IMR-90 (cell line): ENCODE measurements around the gene SLC9A9. TPM values are rescaled to one million over a fixed set of nuclear protein-coding genes. Genes with fewer than 3 reads are reported as not detected.

Experiments used
- ATAC-seq: fragments of 200-7000 bp; cut with Tn5 transposase; 2 replicates; pipeline ENCODE4 v1.9.1; 2020; ENCODE audit warnings: low read depth, mild to moderate bottlenecking, moderate library complexity
- BruUV-seq: library from RNA; stranded (reverse); fragments of 400-500 nt; replicated peaks from 2 replicates; lab custom pipeline; 2021; lab: Mats Ljungman, UMichigan
- CTCF ChIA-PET: fragments of 300-600 bp; formaldehyde crosslinking; extraction: SDS; loops from one replicate; lab custom pipeline; 2021; ENCODE audit warnings: antibody characterized with exemption; lab: Yijun Ruan, JAX
- POLR2A ChIA-PET: fragments of 300-600 bp; sonication (Branson Sonifier 250); formaldehyde crosslinking; loops from one replicate; lab custom pipeline; 2022; ENCODE audit warnings: antibody characterized with exemption; ENCODE audit not compliant: unreplicated experiment; lab: Charles Lee
- DNase-seq: peaks from one replicate; pipeline ENCODE4 v3.0.0; 2013
- H2AFZ ChIP-seq: replicated peaks from 2 replicates; pipeline ENCODE3; 2013; ENCODE audit warnings: low read length, mild to moderate bottlenecking; ENCODE audit not compliant: poor library complexity
- H2AK5ac ChIP-seq: 2 replicates; pipeline ENCODE4 v1.6.1; 2013; ENCODE audit warnings: low read depth, low read length, inconsistent platforms
- H2AK9ac ChIP-seq: replicated peaks from 2 replicates; pipeline ENCODE3; 2013; ENCODE audit warnings: mild to moderate bottlenecking, low read depth, low read length, moderate library complexity; ENCODE audit not compliant: poor library complexity
- H2BK120ac ChIP-seq: 2 replicates; pipeline ENCODE4 v1.6.1; 2013; ENCODE audit warnings: low read depth, low read length, inconsistent platforms
- H2BK15ac ChIP-seq: 3 replicates; pipeline ENCODE4 v1.6.1; 2013; ENCODE audit warnings: low read depth, low read length, inconsistent platforms
- H2BK20ac ChIP-seq: 2 replicates; pipeline ENCODE4 v1.6.1; 2013; ENCODE audit warnings: low read depth, mild to moderate bottlenecking, inconsistent platforms, low read length, moderate library complexity
- H2BK5ac ChIP-seq: 2 replicates; pipeline ENCODE4 v1.6.1; 2013; ENCODE audit warnings: mild to moderate bottlenecking, low read depth, low read length, inconsistent platforms; ENCODE audit not compliant: poor library complexity, severe bottlenecking
- H3K14ac ChIP-seq: replicated peaks from 2 replicates; pipeline ENCODE4 v1.6.1; 2013; ENCODE audit warnings: low read depth, low read length, inconsistent platforms
- H3K18ac ChIP-seq: 2 replicates; pipeline ENCODE4 v1.6.1; 2013; ENCODE audit warnings: low read depth, low read length, control low read depth
- H3K23ac ChIP-seq: 2 replicates; pipeline ENCODE4 v1.6.1; 2013; ENCODE audit warnings: low read depth, low read length, inconsistent platforms
- H3K27ac ChIP-seq: 2 replicates; pipeline ENCODE4 v1.5.1; 2013; ENCODE audit warnings: mild to moderate bottlenecking, control low read depth, low read length; ENCODE audit not compliant: insufficient read depth
- H3K27me3 ChIP-seq: 2 replicates; pipeline ENCODE4 v1.6.1; 2013; ENCODE audit warnings: low read length; ENCODE audit not compliant: control insufficient read depth, insufficient read depth
- H3K36me3 ChIP-seq: 2 replicates; pipeline ENCODE4 v1.6.1; 2013; ENCODE audit warnings: low read length, mixed read lengths; ENCODE audit not compliant: control insufficient read depth, insufficient read depth
- H3K4ac ChIP-seq: 2 replicates; pipeline ENCODE4 v1.6.1; 2013; ENCODE audit warnings: low read depth, low read length, inconsistent platforms
- H3K4me1 ChIP-seq: 2 replicates; pipeline ENCODE4 v1.6.1; 2013; ENCODE audit warnings: low read length, mixed read lengths; ENCODE audit not compliant: control insufficient read depth, insufficient read depth
- H3K4me2 ChIP-seq: 2 replicates; pipeline ENCODE4 v1.6.1; 2013; ENCODE audit warnings: low read depth, mild to moderate bottlenecking, control low read depth, low read length, moderate library complexity
- H3K4me3 ChIP-seq: 2 replicates; pipeline ENCODE4 v1.5.1; 2013; ENCODE audit warnings: low read depth, mild to moderate bottlenecking, control low read depth, low read length, moderate library complexity; ENCODE audit not compliant: insufficient read depth
- H3K56ac ChIP-seq: 2 replicates; pipeline ENCODE4 v1.6.1; 2013; ENCODE audit warnings: low read length, inconsistent platforms; ENCODE audit not compliant: insufficient read depth; ENCODE audit errors: extremely low read depth
- H3K79me1 ChIP-seq, 2 experiments: 2 replicates each; pipeline ENCODE4 v1.6.1; 2013; ENCODE audit warnings: low read length in 2 of 2, inconsistent platforms in 1 of 2, low read depth in 1 of 2
- H3K9ac ChIP-seq: 2 replicates; pipeline ENCODE4 v1.6.1; 2013; ENCODE audit warnings: low read depth, low read length, control low read depth
- H3K9me1 ChIP-seq: 2 replicates; pipeline ENCODE4 v1.6.1; 2013; ENCODE audit warnings: low read length, inconsistent platforms; ENCODE audit not compliant: insufficient read depth
- H3K9me3 ChIP-seq: 2 replicates; pipeline ENCODE4 v1.6.1; 2013; ENCODE audit warnings: low read length; ENCODE audit not compliant: control insufficient read depth, insufficient read depth
- H4K20me1 ChIP-seq: 2 replicates; pipeline ENCODE4 v1.6.1; 2013; ENCODE audit warnings: low read length, inconsistent platforms; ENCODE audit not compliant: insufficient read depth
- H4K5ac ChIP-seq: 2 replicates; pipeline ENCODE4 v1.6.1; 2013; ENCODE audit warnings: mild to moderate bottlenecking, low read depth, low read length, control low read depth
- H4K8ac ChIP-seq, 2 experiments: 2 replicates each; pipeline ENCODE4 v1.6.1; 2013; ENCODE audit warnings: low read depth in 2 of 2, low read length in 2 of 2, control low read depth in 1 of 2, inconsistent platforms in 1 of 2
- H4K91ac ChIP-seq: 2 replicates; pipeline ENCODE4 v1.6.1; 2013; ENCODE audit warnings: low read depth, low read length, inconsistent platforms; ENCODE audit not compliant: insufficient read depth
- MAFK ChIP-seq: IDR thresholded peaks from 2 replicates; pipeline ENCODE4 v1.6.1; 2012; ENCODE audit warnings: low read depth, low read length, improper control_type of control experiment
- RCOR1 ChIP-seq: IDR thresholded peaks from 2 replicates; pipeline ENCODE4 v1.6.1; 2012; ENCODE audit warnings: mild to moderate bottlenecking, low read length, improper control_type of control experiment; ENCODE audit not compliant: insufficient replicate concordance
- WGBS, 2 experiments: methylation state at CpG; one replicate each; pipeline versions ENCODE4 v1.1.5 to v1.1.7; 2013; ENCODE audit warnings: missing lambda C conversion rate in 2 of 2; ENCODE audit not compliant: insufficient read length in 1 of 2; ENCODE audit errors: extremely low coverage in 2 of 2; 5-methylcytosine and 5-hydroxymethylcytosine counted together
- dilution Hi-C: fragments of 300-500 bp; cut with HindIII; formaldehyde crosslinking; loops from one replicate; pipeline ENCODE4 v1.14.3; 2018; ENCODE audit warnings: low sequenced_read_pairs; ENCODE audit not compliant: unreplicated experiment
- in situ Hi-C: fragments of 300-500 bp; cut with MboI; formaldehyde crosslinking; loops from 3 replicates; pipeline ENCODE4 v1.14.3; 2019; ENCODE audit warnings: low sequenced_read_pairs, inconsistent platforms, mixed read lengths
- intact Hi-C: fragments of 100-400 bp; cut with micrococcal nuclease; formaldehyde crosslinking; loops from 2 replicates; pipeline ENCODE4 v1.10.0; 2022
- polyA plus RNA-seq, 3 experiments: library from polyadenylated mRNA; depleted of rRNA; stranded (reverse); fragments of >200 nt; gene quantifications; 2 replicates each; pipeline ENCODE4 v1.2.3, GENCODE V29; 2012; ENCODE audit warnings: low replicate concordance in 1 of 3
- total RNA-seq: library from RNA; depleted of rRNA; stranded (reverse); fragments of >200 nt; gene quantifications from 2 replicates; pipeline ENCODE4 v1.2.3, GENCODE V29; 2012

SLC9A9 gene
- total and polyA plus RNA-seq, 2 of the 4 experiments (the other 2 are of a cell fraction), result 1.4 to 2.3 TPM

DNA sequence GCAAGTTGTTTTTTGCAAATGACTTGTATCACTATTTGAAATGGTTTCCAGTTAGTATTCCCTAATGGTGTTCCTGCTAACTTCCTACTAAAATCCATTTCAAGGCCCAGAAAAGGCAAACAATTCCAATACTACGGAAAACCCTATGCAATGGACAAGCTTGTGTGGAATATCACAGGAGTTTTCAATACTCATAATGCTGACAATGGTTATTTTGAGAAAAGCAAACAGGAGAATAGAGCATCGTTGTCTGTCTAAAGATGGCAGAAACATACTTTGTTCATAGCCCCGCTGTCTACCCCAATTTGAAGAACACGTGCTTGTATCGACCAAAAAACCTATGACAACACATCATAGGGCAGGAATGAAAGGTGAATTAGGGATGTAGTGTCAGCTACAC is 400.8 kb downstream of the SLC9A9 start:
- dilution Hi-C loops (no loop called here), in situ Hi-C loops (no loop called here), intact Hi-C loops (no loop called here)
- no peak overlapping the region for H3K9ac ChIP-seq
- H3K18ac ChIP-seq, result no peak overlapping the region
- no peak overlapping the region for H2AK5ac ChIP-seq
- H3K14ac ChIP-seq, result no peak overlapping the region
- ATAC-seq (no peak), DNase-seq (no peak)
- H4K91ac ChIP-seq, result no peak overlapping the region
- BruUV-seq, result no TSS peak
- no peak overlapping the region for H2BK120ac ChIP-seq
- TF ChIP-seq MAFK (peak; percentile 60), RCOR1 (no peak)
- no peak overlapping the region for H2BK5ac ChIP-seq
- H4K8ac ChIP-seq, result no peak overlapping the region
- H3K36me3 ChIP-seq, result no peaks in the 10 kb centered on the region
- H2BK20ac ChIP-seq, result no peak overlapping the region
- no peaks in the 10 kb centered on the region for H3K27me3 ChIP-seq
- H3K27ac ChIP-seq, result no peak overlapping the region
- H3K23ac ChIP-seq, result no peak overlapping the region
- H3K79me1 ChIP-seq, result no peaks in the 10 kb centered on the region
- H3K9me1 ChIP-seq, result no peaks in the 10 kb centered on the region; the same call in 1 of the 2 replicates
- no peak overlapping the region for H3K4ac ChIP-seq
- H2BK15ac ChIP-seq, result no peak overlapping the region
- no peaks in the 10 kb centered on the region for H3K9me3 ChIP-seq
- no peak overlapping the region for H3K56ac ChIP-seq
- H3K4me3 ChIP-seq, result no peak overlapping the region
- CTCF ChIA-PET, result no interaction called here
- no peaks in the 10 kb centered on the region for H4K20me1 ChIP-seq
- H2AK9ac ChIP-seq, result no peak overlapping the region
- peaks cover 7% of the 10 kb centered on the region; the same call in 1 of the 2 replicates for H3K4me1 ChIP-seq
- no peak overlapping the region for H3K4me2 ChIP-seq
- no peak overlapping the region for H4K5ac ChIP-seq
- no CpG with 5 or more reads among the region's 5 CpGs for WGBS, 2 experiments
- POLR2A ChIA-PET, result no interaction called here
- no peak overlapping the region for H2AFZ ChIP-seq
